Activated naive CD4-positive, alpha-beta T cell treated with Interleukin-2 at 50 U/mL for 16 hours (primary cell): ENCODE measurements around the gene NKAPD1.
A peak's percentile ranks its signal among the peaks of the same experiment; 100 is the strongest.
"Not testable (repeated sequence)": the region's sequence is repeated elsewhere in the genome, so short reads cannot be mapped to it uniquely, and the experiment has no call there.

ENCODE experiments used
- DNase-seq: peaks from one replicate; pipeline ENCODE4 v3.0.0-alpha.2; 2020

The NKAPD1 gene, protein sequence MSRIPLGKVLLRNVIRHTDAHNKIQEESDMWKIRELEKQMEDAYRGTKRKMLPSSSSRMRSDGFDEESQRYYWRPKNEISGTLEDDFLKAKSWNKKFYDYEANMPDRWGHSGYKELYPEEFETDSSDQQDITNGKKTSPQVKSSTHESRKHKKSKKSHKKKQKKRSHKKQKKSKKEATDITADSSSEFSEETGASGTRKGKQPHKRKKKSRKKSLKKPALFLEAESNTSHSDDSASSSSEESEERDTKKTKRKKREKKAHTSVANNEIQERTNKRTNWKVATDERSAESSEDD

GRCh38 chr11:112073941-112074811 lies at the start of gene NKAPD1, which contains the start of gene PIH1D2:
Gene NKAPD1, plus strand, starts transcription at chr11:112074299. Its CDS starts 1,276 bp downstream, at chr11:112075575.
Gene PIH1D2, minus strand, starts transcription at chr11:112074017. Its CDS starts 843 bp downstream, at chr11:112073174.
- DNase-seq, result peak; percentile 82

- peak; percentile 86 for DNase-seq
Observed at GRCh38 chr11:112024773-112025678, 49.1 kb upstream of the NKAPD1 start, which contains the start of gene DLAT. Gene DLAT, plus strand, starts transcription at chr11:112025408. Its CDS starts 65 bp downstream, at chr11:112025473.

GRCh38 chr11:112025707-112026106 lies 48.4 kb upstream of the NKAPD1 start:
- no peak for DNase-seq

DNA sequence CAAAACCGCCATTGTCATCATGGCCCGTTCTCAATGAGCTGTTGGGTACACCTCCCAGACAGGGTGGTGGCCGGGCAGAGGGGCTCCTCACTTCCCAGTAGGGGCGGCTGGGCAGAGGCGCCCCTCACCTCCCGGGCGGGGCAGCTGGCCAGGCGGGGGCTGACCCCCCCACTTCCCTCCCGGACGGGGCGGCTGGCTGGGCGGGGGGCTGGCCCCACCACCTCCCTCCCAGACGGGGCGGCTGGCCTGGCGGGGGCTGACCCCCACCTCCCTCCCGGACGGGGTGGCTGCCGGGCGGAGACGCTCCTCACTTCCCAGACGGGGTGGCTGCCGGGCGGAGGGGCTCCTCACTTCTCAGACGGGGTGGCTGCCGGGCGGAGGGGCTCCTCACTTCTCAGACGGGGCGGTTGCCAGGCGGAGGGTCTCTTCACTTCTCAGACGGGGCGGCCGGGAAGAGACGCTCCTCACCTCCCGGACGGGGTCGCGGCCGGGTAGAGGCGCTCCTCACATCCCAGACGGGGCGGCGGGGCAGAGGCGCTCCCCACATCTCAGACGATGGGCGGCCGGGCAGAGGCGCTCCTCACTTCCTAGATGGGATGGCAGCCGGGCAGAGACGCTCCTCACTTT lies 47.2 kb upstream of the NKAPD1 start:
- DNase-seq, result not testable (repeated sequence)

GRCh38 chr11:112029460-112029859 lies 44.6 kb upstream of the NKAPD1 start:
- no peak for DNase-seq

GRCh38 chr11:112033902-112034301 lies 40.2 kb upstream of the NKAPD1 start:
- no peak for DNase-seq

DNA sequence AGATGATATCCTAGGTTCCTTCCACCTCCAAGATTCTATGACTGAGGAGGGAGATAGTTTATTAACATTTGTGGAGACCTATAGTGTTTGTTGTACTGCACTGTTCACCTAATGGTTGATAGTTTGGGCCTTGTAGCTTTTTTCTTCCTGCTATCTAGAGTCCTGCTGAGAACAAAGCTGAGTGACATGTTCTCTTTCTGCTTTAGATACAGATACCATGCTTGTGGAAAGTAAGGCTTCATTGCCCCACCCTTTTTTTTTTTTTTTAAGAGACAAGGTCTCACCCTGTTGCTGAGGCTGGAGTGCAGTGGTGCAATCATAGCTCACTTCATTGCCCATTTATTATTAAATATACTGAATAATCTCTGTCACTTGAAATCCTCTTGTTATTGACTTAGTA lies 36.6 kb upstream of the NKAPD1 start:
- DNase-seq, result no peak

GRCh38 chr11:112042161-112042960 lies 31.7 kb upstream of the NKAPD1 start:
- DNase-seq, result no peak

GRCh38 chr11:112042961-112043304 lies 31.2 kb upstream of the NKAPD1 start:
- DNase-seq, result no peak

GRCh38 chr11:112044961-112045360 lies 29.1 kb upstream of the NKAPD1 start:
- no peak for DNase-seq

- DNase-seq, result not testable (repeated sequence)
Observed at GRCh38 chr11:112046647-112047046, 27.5 kb upstream of the NKAPD1 start.

DNA sequence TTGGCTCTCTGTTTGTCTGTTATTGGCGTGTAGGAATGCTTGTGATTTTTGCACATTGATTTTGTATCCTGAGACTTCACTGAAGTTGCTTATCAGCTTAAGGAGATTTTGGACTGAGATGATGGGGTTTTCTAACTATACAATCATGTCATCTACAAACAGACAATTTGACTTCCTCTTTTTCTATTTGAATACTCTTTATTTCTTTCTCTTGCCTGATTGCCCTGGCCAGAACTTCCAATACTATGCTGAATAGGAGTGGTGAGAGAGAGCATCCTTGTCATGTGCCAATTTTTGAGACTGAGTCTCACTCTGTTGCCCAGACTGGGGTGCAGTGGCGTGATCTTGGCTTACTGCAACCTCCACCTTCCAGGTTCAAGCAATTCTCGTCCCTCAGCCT lies 25.8 kb upstream of the NKAPD1 start:
- not testable (repeated sequence) for DNase-seq

DNA sequence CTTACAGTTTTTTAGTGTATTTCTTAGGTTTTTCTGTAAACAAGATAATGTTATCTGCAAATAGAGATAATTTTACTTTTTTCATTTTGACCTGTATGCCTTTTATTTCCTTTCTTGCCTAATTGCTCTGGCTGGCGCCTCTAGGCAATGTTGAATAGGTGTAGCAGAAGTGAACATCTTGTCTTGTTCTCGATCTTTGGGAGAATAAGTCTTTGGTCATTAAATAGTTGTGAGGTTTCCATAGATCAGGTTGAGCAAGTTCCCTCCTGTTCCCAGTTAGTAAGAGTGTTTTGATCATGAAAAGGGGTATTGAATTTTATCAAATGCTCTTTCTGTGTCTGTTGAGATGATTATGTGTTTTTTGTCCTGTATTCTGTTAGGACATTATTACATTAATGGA lies 24.3 kb upstream of the NKAPD1 start:
- DNase-seq, result no peak

DNA sequence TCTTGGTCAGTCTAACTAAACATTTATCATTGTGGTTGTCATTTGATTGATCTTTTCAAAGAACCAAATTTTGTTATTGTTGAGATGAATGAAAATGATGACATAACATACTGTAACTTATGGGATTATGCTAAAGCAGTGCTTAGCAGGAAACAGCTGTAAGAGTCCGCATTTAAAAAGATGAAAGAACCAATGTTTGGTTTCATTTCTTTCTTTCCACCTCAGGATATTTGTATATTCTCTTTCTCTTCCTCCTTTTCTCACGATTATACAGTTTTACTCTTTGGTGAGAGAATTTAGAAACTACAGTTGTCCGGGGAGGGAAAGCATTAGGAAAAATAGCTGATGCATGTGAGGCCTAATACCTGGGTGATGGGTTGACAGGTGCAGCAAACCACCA lies 23.4 kb upstream of the NKAPD1 start:
- DNase-seq, result no peak

DNA sequence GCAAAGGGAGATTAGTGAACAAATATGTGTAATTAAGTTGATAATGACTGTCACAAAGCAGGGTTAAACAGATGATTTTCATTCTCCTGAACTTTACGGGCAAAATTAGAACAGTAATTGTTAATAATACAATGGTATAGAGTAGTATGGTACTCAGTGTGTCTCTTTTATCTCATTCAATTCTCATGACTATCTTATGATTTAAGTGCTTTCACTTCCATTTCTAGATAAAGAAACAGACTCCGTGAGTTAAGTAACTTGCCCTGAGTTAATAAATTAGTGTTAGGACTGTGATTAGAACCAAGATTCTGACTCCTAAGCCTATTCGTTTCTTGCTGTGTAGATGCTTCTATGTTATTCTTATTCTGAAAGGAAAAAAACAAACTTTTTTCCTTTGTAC lies 22.3 kb upstream of the NKAPD1 start:
- no peak for DNase-seq

GRCh38 chr11:112057170-112057569 lies 16.9 kb upstream of the NKAPD1 start:
- no peak for DNase-seq

DNA sequence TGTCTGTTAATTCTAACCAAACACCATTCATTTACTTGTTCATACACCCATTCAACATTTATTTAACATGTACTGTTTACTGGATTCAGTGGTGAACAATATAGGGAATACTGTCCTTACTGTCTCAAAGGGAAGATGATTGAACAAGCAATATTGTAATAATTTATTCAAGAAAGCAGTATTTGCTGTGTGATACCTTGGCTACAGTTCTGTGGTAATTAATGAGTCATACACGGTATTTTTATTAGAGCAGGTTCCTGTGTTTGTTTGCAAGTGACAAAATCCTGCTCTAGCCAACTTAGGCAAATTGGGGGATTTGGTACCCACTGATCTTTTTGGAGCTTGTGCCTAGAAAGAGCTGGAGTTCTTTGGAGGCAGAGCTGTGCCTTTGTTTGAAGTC lies 16.0 kb upstream of the NKAPD1 start:
- no peak for DNase-seq

DNA sequence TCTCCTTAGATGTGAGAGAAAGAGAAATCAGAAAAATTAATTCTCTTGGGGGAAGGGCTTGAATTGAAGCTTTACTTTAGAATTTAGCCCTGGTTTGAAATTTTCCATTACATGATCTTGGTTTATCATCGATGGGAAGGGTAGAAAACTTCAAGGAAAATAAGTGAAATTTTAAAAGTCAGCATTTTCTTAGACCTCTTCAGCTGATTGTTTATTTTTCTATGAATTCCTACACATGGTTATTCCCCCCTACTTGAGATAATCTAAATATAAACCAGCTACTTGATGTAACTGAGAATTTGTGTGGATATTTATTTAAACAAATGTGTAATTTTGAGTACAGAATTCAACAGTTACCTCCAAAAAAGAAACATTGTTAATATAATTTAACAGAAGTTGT lies 11.2 kb upstream of the NKAPD1 start:
- no peak for DNase-seq

DNA sequence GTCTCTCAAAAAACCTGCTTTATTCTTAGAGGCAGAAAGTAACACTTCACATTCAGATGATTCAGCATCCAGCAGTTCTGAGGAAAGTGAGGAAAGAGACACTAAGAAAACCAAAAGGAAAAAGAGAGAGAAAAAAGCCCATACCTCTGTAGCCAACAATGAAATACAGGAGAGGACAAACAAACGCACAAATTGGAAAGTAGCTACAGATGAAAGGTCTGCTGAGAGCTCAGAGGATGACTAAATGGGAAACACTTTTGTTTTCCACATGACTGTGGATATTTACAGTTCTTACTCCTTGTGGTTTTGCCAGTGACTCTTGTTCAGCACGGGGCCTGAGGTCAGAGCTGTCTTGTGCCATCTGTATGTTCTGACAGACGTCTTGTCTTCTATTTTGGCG lies 8.6 kb downstream of the NKAPD1 start:
- DNase-seq, result peak; percentile 20

DNA sequence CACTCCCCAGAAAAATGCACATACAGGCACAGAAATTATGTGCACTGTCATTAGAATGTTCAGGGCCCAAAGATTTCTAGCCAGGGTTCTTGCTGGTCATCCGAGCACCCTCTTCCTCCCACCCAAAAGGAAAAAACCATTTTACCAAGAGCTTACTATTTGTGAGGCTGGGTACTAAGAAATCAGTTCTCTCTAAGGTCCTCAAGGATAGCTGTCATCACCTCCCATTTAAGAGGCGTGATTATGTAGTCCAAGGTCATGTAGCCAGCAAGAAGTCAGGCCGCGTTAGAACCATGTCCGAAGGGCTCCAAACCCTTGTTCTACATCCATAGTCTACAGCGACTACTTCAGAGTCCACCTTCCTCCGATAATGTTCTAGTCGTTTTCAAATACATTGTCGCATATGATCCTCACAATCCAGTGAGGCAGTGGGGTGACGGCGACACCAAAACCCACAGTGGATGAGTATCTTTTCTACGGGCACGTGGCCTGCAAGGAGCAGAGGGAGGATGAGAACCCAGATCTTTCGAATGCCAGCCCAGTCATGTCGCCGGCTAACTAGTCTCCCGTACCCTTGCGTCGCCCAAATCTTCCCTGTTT lies 11.8 kb downstream of the NKAPD1 start:
- peak; percentile 49 for DNase-seq
